Urothelium cell line (cell line): ENCODE results near the gene PALMD.

Experiments
- DNase-seq: peaks from one replicate; pipeline ENCODE4 v3.0.0; 2011; ENCODE audit warnings: low spot score, mixed read lengths
- FAIRE-seq: peaks from 2 replicates; lab custom pipeline; 2011; peaks lifted over from hg19 to GRCh38; lab: Jason Lieb, UNC

Gene PALMD

DNA sequence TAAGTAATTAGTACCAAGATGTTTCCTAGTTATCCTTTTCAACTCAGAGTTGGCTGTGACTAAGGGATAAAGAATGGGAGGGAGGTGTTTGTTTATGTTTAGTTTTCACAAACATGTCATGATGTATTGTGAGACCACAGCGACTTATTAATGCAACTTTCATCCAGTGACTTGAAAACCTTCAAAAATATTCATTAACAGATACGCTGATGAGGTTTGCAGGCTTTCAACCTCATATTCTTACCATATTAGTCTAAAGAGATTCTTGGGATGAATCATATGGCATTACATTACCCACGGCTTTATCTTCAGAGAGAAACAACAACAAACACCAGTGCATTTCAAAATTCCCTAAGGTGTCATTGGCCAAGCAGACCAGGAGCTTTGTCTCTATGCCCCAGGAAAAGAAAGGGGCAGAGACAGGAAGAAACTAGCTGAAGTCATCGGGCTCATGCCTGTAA is 36.4 kb downstream of the PALMD start:
- FAIRE-seq (no peak), DNase-seq (no peak)

DNA sequence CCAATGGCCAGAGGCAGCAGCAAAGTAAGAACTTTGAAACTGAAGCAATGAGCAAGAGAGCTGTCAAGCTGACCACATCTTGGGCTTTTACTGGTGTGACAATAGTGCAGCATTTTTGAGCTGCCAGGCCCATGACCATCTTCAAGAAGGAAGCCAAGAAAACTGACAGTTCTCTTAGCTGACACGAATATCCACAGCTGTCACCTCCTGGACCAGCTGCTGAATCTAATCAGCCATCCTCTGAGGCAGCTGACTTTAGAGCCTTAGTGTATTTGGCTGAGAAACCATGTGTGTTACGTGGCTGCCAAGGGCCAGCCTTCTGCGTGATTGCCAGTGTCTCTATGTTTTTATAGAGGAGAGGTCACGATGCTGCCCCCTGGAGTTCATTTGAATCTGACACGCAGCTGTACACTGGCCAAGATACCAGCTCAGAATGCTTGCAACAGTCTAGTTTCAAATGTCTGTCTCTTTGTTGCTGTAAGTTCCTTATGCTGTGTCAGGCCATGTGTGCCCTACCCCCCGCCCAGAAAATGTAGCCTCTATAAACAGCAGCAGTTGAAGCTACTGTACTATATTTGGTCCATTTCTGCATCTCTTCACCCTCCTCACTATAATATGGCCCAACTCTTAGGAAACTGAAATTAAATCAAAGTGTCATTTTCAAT is 39.7 kb downstream of the PALMD start:
- peak; percentile 91 for FAIRE-seq
- peak; percentile 48 for DNase-seq

DNA sequence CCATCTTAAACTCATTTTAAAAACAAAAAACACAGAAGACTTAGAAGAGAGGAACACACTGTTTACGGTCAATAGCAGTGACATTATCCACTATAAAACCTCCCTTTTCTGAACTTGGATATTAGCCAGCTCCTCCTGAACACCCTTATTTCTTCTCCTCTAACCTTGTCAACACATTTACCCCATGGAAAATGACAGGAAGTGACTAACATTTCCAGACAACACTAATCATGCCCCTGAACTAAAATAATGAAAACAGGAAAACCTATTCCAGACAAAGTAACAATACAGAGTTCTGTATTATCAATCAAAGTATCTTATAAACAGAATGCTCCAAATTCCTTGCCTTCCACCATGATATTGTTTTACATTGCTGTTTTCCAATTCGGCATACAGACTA is 45.3 kb downstream of the PALMD start:
- DNase-seq = no peak
- FAIRE-seq = no peak

DNA sequence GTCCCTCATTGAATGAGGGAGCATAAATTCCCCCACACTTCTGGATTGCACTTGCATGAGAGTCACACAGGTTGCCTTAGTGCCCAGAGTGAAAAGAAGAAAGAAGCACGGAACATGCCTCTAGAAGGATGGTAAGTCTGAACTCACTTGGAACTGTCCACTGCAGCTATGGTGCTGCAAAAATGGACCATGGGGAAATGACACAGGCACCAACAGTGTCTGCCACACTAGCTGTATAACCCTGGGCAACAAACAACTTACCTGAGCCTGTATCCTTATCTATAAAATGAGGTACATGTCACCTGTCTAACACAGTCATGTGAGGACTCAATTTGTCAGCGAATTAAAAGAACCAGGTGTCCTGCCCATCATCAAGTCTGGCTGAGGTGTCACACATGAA is 50.7 kb downstream of the PALMD start:
- no peak for FAIRE-seq

DNA sequence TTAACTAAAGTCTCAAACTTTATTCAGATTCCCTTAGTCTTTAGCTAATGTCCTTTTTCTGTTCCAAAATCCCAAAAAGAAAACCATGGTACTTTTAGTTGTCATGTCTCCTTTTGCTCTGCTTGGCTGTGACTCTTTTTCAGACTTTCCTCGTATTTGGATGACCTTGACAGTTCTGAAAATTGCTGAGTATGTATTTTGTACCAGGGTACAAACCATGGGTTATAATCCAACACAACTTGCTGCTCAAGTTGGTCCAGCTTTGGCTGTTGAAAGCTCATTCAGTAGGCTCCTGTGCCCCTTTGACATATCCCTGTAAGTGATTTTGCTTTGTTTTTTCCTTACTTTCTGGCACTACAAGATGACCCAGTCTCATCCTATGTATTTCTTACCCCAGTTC is 51.7 kb downstream of the PALMD start:
- no peak for FAIRE-seq
- no peak for DNase-seq

More for the DNA sequence above, 50.7 kb downstream of the PALMD start:
- DNase-seq = no peak

DNA sequence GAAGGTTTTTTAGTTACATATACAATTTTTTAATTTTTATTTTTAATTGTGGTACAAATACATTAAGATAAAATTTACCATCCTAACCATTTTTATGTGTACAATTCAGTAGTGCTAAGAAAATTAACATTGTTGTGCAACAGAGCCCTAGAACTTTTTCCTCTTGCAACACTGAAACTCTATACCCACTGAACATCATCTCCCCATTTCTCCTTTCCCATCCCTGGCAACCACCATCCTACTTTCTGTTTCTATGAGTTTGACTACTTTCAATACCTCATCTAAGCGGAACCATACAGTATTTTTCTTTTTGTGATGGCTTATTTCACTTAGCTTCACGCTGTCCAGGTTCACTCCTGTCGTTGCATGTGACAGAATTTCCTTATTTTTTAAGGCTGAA is 54.1 kb downstream of the PALMD start:
- DNase-seq (no peak), FAIRE-seq (no peak)

DNA sequence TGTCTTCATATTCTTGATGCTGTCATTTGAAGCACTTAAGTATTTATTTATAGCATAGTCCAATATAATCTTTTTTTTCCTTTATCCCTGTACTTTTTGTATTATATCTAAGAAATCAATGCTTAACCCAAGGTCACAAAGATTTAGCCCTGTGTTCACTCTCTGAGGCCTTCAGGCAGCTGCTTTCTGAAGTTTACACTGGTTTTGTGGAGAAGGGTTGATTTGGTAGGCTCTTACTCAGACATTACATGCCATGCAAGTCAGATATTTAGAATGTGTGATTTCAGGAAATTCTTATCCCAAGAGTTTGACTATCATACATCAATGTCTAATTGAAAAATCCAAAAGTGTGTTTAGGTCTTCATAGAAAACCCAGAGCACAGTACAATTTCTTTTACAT is 56.3 kb downstream of the PALMD start:
- DNase-seq (no peak), FAIRE-seq (no peak)

DNA sequence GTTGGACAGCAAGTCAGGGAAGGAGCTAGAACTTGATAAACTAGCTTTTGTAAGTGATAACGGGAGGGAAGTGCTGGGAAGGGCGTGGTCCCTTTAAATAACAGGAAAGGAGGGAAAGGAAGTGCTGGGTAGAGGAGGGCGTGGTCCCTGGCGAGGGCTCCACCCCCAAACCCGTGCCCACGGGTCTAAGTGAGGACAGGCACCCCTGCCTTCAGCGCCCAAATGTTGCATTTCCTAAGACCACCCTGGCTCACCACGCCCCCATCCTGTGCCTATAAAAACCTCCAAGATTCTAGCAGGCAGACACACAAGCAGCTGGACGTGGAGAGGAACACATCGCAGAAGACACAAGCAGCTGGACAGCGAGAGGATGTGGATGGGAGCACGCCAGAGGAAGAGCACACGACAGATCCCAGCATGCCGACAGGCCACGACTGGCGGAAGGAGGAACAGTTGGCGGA is 58.5 kb downstream of the PALMD start:
- DNase-seq (no peak), FAIRE-seq (no peak)

DNA sequence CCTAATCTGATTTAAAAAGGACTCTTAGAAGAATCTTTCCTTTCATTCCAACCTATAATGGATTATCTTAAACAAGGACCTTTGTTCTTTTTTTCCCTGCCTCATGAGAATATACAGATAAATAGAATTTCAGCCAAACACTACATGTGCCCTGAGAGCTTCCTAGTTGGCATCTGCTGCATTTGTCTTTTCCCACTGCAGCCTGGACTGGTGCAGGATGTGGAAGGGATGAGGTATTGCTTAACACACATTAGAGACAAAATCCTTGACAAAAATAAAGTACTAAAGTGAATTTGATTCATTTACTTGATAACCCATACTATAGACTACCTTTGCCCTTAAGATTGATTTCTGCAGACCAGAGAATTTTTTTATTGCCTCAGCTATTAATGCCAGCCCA is 59.5 kb downstream of the PALMD start:
- DNase-seq (no peak), FAIRE-seq (no peak)

DNA sequence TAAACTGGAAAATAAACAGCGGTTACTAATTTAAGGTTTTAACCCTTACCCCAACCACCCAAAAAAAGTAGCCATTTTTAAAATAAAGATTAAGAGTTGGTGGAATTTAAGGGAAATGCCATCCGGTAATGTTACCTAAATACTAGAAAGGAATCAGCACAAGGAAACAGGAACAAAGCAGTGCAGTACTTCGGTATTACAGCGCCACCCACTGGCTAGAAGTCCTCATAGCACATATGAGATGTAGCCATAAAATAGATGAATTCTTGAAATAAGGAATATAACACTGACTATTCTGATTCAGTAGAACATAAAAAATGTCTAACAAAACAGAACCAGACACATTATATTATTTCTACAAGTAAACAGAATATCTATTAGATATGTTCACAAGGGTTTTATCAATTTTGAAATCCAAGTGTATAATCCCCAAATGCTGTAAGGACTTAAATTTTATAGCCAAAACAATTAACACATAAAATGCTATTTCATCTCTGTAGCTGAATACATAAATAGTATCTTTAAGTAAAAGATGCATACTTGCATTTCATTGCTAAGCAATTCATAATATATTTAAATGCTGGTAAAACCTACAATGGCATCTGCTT is 61.7 kb downstream of the PALMD start:
- DNase-seq (peak; percentile 34), FAIRE-seq (no peak)

DNA sequence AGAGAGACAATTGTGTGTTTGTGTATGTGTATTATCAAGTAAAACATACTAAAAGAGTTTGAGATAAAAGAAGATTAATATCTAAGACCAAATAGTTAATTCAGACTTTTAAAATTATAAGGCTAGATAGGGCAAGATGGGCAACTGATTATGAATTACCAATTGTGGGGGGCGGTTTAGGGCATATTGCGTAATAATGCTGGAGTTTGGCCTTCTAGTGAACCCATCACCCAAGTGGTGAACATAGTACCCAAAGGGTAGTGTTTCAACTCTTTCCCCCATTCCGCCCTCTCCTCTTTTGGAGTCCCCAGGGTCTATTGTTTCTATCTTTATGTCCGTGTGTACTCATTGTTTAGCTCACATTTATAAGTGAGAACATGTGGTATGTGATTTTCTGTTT is 65.1 kb downstream of the PALMD start:
- FAIRE-seq (no peak), DNase-seq (no peak)

DNA sequence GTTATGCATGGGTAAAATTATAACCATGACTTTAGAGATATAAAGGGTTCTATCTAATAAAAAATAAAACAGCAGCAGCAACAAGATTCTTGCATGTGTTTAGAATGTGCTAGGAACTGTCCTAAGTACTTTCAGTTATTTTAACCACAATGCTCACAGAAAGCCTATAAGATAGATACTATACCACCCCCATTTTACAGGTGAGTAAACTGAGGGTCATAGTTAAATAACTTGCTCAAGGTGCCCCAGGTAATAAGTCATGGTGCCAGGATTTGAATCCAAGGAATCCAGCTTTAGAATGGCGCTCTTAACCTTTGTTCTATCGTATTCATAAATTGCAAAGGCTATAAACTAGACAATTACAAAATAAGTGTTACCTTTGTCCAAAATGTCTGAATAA is 67.1 kb downstream of the PALMD start:
- DNase-seq (no peak), FAIRE-seq (no peak)

DNA sequence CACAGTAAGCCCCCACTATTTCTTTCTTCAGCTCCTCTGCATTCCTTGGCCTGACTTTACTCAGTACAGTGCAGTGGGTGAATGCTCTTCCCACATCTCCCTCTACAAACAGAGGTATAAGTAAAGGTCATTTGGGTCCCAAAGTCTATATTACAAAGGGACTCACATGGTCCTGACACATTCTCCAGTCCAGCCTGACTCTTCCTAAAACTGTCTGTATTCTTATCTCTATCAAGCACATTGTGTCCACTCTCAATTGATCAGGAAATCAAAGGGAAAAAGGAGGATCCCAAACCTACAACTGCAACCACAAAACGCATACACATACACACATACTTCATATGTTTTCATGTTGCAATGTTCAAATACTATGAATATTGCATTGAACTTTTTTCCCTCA is 71.1 kb downstream of the PALMD start:
- FAIRE-seq (no peak), DNase-seq (no peak)

DNA sequence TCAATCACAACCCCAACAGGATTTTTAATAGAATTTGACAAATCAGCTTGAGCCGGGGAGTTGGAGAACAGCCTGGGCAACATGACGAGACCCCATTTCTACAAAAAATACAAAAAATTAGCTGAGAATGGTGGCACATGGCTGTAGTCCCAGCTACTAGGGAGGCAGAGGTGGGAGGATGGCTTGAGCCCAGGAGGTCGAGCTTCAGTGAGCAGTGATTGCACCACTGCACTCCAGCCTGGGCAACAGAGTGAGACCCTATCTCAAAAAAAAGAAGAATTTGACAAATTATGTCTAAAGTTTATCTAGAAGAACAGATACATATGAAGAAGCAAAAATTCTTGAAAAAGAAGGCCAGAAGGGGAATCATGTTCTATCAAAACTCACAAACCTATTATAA is 77.3 kb downstream of the PALMD start:
- DNase-seq (no peak), FAIRE-seq (no peak)

DNA sequence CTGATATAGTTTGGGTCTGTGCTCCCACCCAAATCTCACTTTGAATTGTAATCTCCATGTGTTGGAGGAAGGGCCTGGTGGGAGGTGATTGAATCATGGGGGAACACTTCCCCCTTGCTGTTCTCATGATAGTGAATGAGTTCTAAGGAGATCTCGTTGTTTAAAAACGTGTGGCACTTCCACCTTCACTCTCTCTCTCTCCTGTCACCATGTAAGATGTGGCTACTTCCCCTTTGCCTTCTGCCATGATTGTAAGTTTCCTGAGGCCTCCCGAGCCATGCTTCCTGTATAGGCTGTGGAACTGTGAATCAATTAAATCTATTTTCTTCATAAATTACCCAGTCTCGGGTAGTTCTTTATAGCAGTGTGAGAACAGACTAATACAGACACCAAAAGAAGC is 80.1 kb downstream of the PALMD start:
- DNase-seq (no peak), FAIRE-seq (no peak)

DNA sequence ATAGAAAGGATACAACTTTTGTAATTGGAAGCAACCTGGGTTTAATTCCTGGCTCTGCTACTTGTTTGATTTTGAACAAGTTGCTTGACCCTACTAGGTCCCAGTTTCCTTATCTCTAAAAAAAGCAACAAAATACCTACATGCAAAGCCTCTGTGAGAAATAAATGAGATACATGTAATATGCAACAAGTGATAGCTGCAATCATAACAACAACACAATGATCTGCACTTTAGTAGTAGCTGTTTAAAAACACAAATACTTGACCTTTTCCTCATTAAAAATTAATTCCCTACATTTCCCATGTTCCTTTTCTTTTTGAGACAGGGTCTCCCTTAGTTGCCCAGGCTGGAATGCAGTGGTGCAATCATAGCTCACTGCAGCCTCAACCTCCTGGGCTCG is 80.5 kb downstream of the PALMD start:
- FAIRE-seq (no peak), DNase-seq (no peak)

DNA sequence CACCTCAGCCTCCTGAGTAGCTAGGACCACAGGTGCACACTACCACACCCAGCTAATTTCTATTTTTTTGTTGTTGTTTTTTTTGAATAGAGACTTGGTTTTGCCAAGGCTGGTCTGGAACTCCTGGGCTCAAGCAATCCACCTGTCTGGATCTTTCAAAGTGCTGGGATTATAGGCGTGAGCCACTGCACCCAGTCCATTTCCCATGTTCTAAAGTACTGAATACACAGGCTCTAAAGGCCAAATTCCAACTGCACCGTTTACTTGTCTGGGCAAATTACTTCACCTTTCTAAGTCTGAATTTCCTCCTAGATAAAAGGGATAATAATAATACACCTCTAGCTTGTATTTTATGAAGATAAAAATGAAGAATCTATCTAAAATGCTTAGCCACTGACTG is 80.9 kb downstream of the PALMD start:
- no peak for DNase-seq
- no peak for FAIRE-seq

DNA sequence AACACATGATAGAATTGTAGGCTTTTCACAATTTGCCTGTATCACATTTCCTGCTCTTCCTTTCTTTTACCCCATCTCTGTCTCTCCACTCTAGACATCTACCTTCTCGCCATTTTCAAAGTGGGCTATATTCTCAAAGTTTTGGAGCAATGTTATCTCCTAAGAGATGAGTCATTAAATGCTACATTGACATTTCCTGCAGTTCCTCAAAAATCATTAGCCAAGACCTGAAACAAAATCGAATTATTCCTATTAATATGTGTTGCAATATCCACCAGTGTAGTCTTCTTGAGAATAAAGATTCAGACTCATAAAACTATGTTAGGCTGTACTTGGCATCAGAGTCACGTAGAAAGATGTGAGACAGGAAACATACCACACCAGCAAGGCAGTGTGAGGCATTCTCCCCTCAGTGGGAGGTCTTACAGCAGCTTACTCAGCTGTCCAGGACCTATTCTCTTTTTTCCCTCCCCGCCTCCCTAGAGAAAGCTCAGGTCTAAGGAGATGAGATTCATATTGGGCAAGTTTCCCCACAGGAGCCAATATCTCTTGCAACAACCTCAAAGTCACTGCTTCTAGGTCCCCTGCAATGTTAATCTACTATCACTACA is 81.8 kb downstream of the PALMD start:
- no peak for FAIRE-seq
- no peak for DNase-seq

DNA sequence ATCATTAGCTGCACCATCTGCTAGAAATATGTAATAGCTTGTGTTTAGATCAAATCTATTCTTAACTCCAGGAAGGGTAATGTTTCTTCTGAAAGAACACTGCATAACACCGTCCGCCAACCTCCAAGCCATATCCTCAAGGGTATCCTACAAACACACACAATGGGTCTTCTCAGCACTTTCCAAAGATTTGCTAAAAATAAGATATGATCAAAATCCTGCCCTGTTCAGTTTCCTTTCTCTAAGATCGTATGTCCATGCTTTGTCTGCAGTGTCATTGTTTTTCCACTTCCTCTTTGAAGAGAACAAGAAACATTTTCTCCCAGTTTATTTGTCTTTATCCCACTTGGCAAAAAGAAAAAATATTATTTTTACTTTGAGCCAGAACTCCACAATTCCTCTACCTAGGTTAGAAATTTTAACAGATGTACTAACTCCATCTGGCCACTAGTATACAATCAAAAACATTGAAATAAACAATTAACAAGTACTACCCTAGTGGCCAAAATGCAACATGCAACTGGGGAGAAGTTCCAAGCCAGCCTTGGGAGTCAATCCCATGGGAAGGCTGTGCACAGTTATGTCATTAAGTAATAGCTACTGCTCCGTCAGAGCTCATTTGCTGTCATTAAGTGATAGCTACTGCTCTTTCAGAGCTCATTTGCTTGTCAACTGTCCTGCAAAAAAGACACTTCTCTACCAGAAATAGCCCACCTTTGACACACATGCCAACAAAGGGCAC is 82.8 kb downstream of the PALMD start:
- no peak for FAIRE-seq
- DNase-seq = peak; percentile 40

DNA sequence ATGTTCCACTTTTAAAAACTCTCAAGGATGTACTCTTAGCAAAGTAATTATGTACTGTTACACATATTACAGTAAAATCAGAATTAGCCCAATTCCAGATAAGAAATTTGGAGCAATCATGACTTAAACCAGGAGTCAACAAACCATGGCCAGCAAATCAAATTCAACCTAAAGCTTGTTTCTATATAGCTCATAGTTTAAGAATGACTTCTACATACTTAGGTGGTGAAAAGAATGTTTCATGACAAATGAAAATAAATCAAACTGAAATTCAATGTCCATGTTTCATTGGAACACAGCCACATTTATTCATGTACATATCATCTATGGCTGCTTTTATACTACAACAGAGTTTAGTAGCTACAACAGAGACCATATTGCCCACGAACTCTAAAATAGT is 85.5 kb downstream of the PALMD start:
- DNase-seq = no peak
- FAIRE-seq = no peak

DNA sequence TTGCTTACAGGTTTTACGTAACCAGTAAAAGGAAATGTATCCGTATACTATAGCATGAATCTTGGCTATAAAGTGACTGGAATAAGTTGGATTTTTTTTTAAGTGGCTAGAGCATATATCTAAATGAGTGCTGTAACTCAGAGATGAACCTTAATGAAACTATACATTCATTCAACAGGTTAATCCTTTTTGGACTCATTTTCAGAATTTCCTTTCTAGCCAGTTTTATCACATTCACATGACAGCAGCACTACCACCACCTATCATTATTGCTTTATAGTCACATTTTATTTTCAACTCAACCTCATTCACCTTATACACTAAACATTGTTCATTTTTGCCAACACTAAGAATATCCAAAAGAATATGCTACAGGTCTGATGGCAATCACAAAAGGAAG is 89.9 kb downstream of the PALMD start:
- DNase-seq (no peak), FAIRE-seq (no peak)

DNA sequence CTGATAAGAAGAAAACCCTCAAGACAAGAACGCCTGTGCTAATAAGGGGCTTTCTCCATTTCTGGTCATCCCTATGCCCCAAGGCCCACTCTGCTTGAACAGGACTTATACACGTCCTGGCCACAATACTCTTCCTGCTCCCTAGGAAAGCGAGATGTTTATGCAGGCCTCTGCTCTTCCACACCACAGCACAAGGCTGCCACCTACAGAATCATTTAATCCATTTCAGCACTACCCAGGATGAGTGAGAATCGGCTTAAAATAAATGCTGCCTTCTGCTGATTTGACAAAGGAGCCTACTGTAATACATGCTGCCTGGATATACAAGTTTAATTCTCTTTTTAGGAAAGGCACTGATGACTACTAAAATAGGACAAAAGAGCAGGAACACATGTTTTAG is 91.1 kb downstream of the PALMD start:
- FAIRE-seq = no peak
- peak; percentile 30 for DNase-seq
